ENCODE measurements around the gene CDC42BPA. TPM values are rescaled to one million over a fixed set of nuclear protein-coding genes. Genes with fewer than 3 reads are reported as not detected.

Gene CDC42BPA
- total and polyA plus RNA-seq, 9 of the 15 experiments (the other 6 are each of a cell fraction or from before 2014, with no cell fraction given), result 8.0 to 77.5 (median 52.1) TPM

DNA sequence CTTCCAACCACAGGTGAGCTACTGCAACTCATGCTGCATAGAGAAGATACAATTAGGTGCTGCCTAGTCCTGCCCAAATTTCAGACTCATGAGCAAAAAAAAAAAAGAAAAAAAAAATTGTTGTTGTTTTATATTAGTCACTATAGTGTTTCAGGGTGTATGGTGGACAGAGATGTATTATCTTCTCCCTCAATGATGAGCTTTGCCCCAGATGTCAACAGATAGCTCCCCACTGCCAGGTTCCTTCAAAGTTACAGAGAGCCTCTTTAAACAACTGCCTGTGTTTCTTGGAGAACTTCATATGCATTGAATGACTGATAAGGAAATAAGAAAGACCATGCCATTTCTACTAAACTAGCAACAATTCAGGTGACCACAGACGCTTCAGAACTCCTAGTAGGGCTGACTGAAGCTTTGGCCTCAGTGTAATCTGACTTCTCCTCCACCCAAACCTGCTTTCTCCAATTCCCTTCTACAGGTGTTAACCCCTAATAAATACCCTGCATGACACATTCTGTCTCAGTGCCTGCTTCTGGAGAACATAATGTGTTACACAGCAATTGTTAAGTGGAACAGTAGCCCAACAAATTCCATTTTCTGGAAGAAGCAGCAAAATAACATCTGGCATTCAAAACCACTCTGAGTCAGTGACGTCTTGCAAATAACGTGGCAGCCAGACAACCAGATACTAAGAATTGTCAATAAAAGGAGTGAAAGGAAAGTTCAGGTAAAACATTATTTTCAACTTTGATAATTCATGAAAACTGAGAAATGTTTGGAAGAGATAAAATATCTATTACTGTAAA, 147.7 kb downstream of the CDC42BPA start (continued):
- TF ChIP-seq MTA1 (IDR thresholded peaks at IDR 0.05; ENCODE audit: borderline replicate concordance) (0 out of 2 replicates have a peak, but pooled peaks have one; percentile 44), MBD2 (IDR thresholded peaks at IDR 0.05; ENCODE audit: borderline replicate concordance, low read depth) (0 out of 2 replicates have a peak, but pooled peaks have one; percentile 19), ZNF551 (CRISPR knock-in tag; IDR thresholded peaks at IDR 0.05) (no peak), NFIC (IDR thresholded peaks at IDR 0.05) (peak; percentile 52; the same call in 1 of the 2 replicates), ZNF507 (tag; conservative IDR thresholded peaks at IDR 0.05) (no peak), FOXM1 (IDR thresholded peaks at IDR 0.05; ENCODE audit: low read depth) (peak; percentile 69), FOXM1 (CRISPR knock-in tag; IDR thresholded peaks at IDR 0.05; ENCODE audit: low read depth) (no peak)

DNA sequence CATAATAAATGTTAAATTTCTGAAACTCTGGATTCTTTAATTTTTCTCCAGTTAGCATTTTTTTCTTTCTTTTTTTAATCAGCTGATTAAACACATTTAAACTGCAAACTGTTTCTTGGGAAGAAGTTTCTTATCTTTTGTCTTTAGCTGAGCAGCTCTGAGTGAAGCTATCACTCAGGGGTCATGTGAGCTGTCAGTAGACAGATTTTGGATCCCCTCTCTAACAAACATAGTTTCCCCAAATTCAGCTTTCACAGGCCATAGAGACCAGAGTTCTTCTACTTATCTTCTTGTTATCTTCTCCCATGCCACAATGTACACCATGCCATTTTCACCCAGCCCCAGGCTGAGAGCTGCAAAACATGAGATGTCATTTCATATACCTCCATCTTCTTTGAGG, 148.9 kb downstream of the CDC42BPA start:
- peak; percentile 21; the same call in 2 of the 3 replicates for ATAC-seq
- Histone ChIP-seq H3K4me2 (ENCODE audit: insufficient read depth, low read length) (no peak overlapping the region), H3K4me1 (replicated peaks in 1 of 2; ENCODE audit: control insufficient read depth in 2 of 2, insufficient read depth in 2 of 2, low read length in 2 of 2) (peaks cover 3 to 33% of the 10 kb centered on the region in 2 experiments; a peak in 4 of 5 replicates), H3K27ac (ENCODE audit: extremely low read depth, low read depth, low read length) (no peak overlapping the region), H4K20me1 (replicated peaks; ENCODE audit: control insufficient read depth, insufficient read depth, low read length) (0 out of 2 replicates have a peak, but pooled peaks cover 8% of the 10 kb centered on the region), H3K9me3 (replicated peaks; ENCODE audit: control insufficient read depth, insufficient read depth, low read depth, low read length) (no peaks in the 10 kb centered on the region), H3K4me3 (no peak overlapping the region), H3K36me3 (ENCODE audit: control insufficient read depth, insufficient read depth, low read length) (peaks cover 2% of the 10 kb centered on the region; the same call in 1 of the 3 replicates), H3K9me1 (ENCODE audit: control insufficient read depth, insufficient read depth, low read length) (peaks cover 7% of the 10 kb centered on the region), H3K79me2 (ENCODE audit: control insufficient read depth, insufficient read depth, low read length) (peaks cover 89% of the 10 kb centered on the region), H3K27me3 (ENCODE audit: control insufficient read depth in 2 of 2, insufficient read depth in 2 of 2, low read length in 2 of 2) (no peaks in the 10 kb centered on the region), H2AFZ (ENCODE audit: low read depth, low read length) (no peak overlapping the region), H3K9ac (ENCODE audit: insufficient read depth in 1 of 2, low read depth in 2 of 2, low read length in 2 of 2) (no peak overlapping the region)
- intact Hi-C loops (cut with micrococcal nuclease) (no loop called here), in situ Hi-C loops (cut with MboI) (no loop called here)
- FAIRE-seq, result no peak
- POLR2A ChIA-PET, result interaction anchor here (0.8 to 1.3 kb wide), 2 partner anchors 8 to 12 kb away, joined by 3 to 5 read pairs; no protein-coding TSS in a partner anchor
- BruUV-seq (replicated peaks), result no TSS peak
- peak in 3 of 4 experiments; percentile 14 to 36 (median 20) for DNase-seq (ENCODE audit: extremely low read depth in 1 of 4, low spot score in 3 of 4)
- CTCF ChIA-PET (ENCODE audit: low intra/inter-chr PET ratio), result no interaction called here
- TF ChIP-seq, protein P1, sequence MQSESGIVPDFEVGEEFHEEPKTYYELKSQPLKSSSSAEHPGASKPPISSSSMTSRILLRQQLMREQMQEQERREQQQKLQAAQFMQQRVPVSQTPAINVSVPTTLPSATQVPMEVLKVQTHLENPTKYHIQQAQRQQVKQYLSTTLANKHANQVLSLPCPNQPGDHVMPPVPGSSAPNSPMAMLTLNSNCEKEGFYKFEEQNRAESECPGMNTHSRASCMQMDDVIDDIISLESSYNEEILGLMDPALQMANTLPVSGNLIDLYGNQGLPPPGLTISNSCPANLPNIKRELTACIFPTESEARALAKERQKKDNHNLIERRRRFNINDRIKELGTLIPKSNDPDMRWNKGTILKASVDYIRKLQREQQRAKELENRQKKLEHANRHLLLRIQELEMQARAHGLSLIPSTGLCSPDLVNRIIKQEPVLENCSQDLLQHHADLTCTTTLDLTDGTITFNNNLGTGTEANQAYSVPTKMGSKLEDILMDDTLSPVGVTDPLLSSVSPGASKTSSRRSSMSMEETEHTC (IDR thresholded peaks at IDR 0.05), result peak; percentile 61; the same call in 1 of the 2 replicates
- TF ChIP-seq CBFA2T3 (IDR thresholded peaks at IDR 0.05) (peak; percentile 49), ZFPM2 (CRISPR knock-in tag; IDR thresholded peaks at IDR 0.05) (no peak), CBFA2T2 (conservative IDR thresholded peaks at IDR 0.05) (peak; percentile 24; the same call in 1 of the 2 replicates), MAFG (tag; conservative IDR thresholded peaks at IDR 0.05) (peak; percentile 27), MTA1 (IDR thresholded peaks at IDR 0.05; ENCODE audit: borderline replicate concordance) (no peak), ARID1B (IDR thresholded peaks at IDR 0.05) (0 out of 2 replicates have a peak, but pooled peaks have one; percentile 16), TEAD4 (IDR thresholded peaks at IDR 0.05; ENCODE audit: low read length) (0 out of 2 replicates have a peak, but pooled peaks have one; percentile 34), TEAD4 (CRISPR knock-in tag; IDR thresholded peaks at IDR 0.05; ENCODE audit: borderline replicate concordance) (no peak), JUND (IDR thresholded peaks at IDR 0.05; ENCODE audit: borderline replicate concordance, low read depth, low read length) (no peak), JUND (tag; IDR thresholded peaks at IDR 0.05; ENCODE audit: borderline replicate concordance, low read depth, low read length) (no peak)
- TF ChIP-seq, protein P2, sequence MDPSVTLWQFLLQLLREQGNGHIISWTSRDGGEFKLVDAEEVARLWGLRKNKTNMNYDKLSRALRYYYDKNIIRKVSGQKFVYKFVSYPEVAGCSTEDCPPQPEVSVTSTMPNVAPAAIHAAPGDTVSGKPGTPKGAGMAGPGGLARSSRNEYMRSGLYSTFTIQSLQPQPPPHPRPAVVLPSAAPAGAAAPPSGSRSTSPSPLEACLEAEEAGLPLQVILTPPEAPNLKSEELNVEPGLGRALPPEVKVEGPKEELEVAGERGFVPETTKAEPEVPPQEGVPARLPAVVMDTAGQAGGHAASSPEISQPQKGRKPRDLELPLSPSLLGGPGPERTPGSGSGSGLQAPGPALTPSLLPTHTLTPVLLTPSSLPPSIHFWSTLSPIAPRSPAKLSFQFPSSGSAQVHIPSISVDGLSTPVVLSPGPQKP (CRISPR knock-in tag; IDR thresholded peaks at IDR 0.05), result no peak
- TF ChIP-seq, protein P3, sequence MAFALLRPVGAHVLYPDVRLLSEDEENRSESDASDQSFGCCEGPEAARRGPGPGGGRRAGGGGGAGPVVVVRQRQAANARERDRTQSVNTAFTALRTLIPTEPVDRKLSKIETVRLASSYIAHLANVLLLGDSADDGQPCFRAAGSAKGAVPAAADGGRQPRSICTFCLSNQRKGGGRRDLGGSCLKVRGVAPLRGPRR (CRISPR knock-in tag; IDR thresholded peaks at IDR 0.05), result no peak
